T-helper 2 cell treated with Interferon-gamma antibody and Interleukin-4, amounts not matched to agents 5 μg/mL and 100 μg/mL, for 36 hours (primary cell): ENCODE results near the gene RPL35.

Experiments used
- DNase-seq: peaks from one replicate; pipeline ENCODE4 v3.0.0; 2021; ENCODE audit warnings: low spot score
- H3K27ac Mint-ChIP-seq: one replicate; pipeline ENCODE4 v1.8.0; 2021; ENCODE audit warnings: mild to moderate bottlenecking, mixed read lengths
- H3K27me3 Mint-ChIP-seq: one replicate; pipeline ENCODE4 v1.8.0; 2021; ENCODE audit warnings: low read depth, mixed read lengths
- H3K36me3 Mint-ChIP-seq: one replicate; pipeline ENCODE4 v1.8.0; 2021; ENCODE audit warnings: low read depth, mixed read lengths
- H3K4me1 Mint-ChIP-seq: one replicate; pipeline ENCODE4 v1.8.0; 2021; ENCODE audit warnings: low read depth, mixed read lengths
- H3K4me3 Mint-ChIP-seq: one replicate; pipeline ENCODE4 v1.8.0; 2022; ENCODE audit warnings: mild to moderate bottlenecking, moderate library complexity, mixed read lengths
- H3K9me3 Mint-ChIP-seq: one replicate; pipeline ENCODE4 v1.8.0; 2021; ENCODE audit warnings: mixed read lengths

The RPL35 gene

GRCh38 chr9:124884376-124884775, 22.6 kb upstream of the RPL35 start:
- DNase-seq, result no peak
- Mint-ChIP-seq H3K4me3 (no peak overlapping the region), H3K27ac (no peak overlapping the region), H3K4me1 (no peaks in the 10 kb centered on the region), H3K27me3 (no peaks in the 10 kb centered on the region), H3K9me3 (no peaks in the 10 kb centered on the region), H3K36me3 (peaks cover 18% of the 10 kb centered on the region)

- no peaks in the 10 kb centered on the region for H3K9me3 Mint-ChIP-seq
Measured at GRCh38 chr9:124882231-124882630, 20.5 kb upstream of the RPL35 start.

DNA sequence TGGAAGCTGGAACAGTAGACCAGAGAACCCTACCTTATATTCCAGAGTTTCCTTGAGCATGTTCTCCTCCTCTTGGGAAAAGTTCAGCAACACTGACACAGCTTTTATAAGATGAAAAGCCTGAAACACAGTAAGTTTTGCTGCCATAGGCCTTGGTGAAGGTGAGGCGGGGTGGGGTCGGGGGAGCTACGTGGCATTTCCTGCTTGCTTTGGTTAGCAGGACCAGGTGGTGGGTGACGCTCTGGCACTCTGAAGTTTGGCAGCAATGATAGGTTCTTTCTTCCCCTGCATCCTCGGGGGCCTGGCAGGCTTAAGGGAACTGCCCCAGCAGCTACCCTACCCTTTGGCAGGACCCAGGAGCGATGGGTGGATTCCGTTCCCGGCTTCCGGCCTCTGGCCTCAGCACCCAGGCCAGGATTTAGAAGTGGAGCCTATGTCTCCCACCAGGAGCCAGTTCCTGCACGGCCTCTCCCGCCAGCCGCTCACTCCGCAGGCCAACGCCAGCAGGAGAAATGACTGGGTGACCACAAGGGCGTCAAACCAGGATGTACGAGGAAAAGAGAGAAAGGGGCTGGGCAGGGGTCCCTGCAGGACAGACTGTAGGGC, 19.5 kb upstream of the RPL35 start:
- H3K36me3 Mint-ChIP-seq, result peaks cover 38% of the 10 kb centered on the region
- H3K4me1 Mint-ChIP-seq, result no peaks in the 10 kb centered on the region
- no peaks in the 10 kb centered on the region for H3K27me3 Mint-ChIP-seq
- no peak overlapping the region for H3K27ac Mint-ChIP-seq
- H3K9me3 Mint-ChIP-seq, result no peaks in the 10 kb centered on the region
- no peak for DNase-seq
- H3K4me3 Mint-ChIP-seq, result no peak overlapping the region

More at GRCh38 chr9:124882231-124882630, 20.5 kb upstream of the RPL35 start:
- no peaks in the 10 kb centered on the region for H3K4me1 Mint-ChIP-seq
- H3K4me3 Mint-ChIP-seq, result no peak overlapping the region
- no peaks in the 10 kb centered on the region for H3K27me3 Mint-ChIP-seq
- H3K27ac Mint-ChIP-seq, result no peak overlapping the region
- DNase-seq, result no peak
- H3K36me3 Mint-ChIP-seq, result peaks cover 35% of the 10 kb centered on the region

GRCh38 chr9:124880501-124880900, 18.7 kb upstream of the RPL35 start:
- Mint-ChIP-seq H3K9me3 (no peaks in the 10 kb centered on the region), H3K4me3 (no peak overlapping the region), H3K27ac (no peak overlapping the region), H3K36me3 (peaks cover 36% of the 10 kb centered on the region), H3K27me3 (no peaks in the 10 kb centered on the region), H3K4me1 (no peaks in the 10 kb centered on the region)
- no peak for DNase-seq

GRCh38 chr9:124879226-124879625, 17.5 kb upstream of the RPL35 start:
- peaks cover 43% of the 10 kb centered on the region for H3K36me3 Mint-ChIP-seq
- H3K9me3 Mint-ChIP-seq, result no peaks in the 10 kb centered on the region
- no peak overlapping the region for H3K27ac Mint-ChIP-seq
- H3K4me3 Mint-ChIP-seq, result no peak overlapping the region
- DNase-seq, result no peak
- H3K27me3 Mint-ChIP-seq, result no peaks in the 10 kb centered on the region
- H3K4me1 Mint-ChIP-seq, result no peaks in the 10 kb centered on the region

DNA sequence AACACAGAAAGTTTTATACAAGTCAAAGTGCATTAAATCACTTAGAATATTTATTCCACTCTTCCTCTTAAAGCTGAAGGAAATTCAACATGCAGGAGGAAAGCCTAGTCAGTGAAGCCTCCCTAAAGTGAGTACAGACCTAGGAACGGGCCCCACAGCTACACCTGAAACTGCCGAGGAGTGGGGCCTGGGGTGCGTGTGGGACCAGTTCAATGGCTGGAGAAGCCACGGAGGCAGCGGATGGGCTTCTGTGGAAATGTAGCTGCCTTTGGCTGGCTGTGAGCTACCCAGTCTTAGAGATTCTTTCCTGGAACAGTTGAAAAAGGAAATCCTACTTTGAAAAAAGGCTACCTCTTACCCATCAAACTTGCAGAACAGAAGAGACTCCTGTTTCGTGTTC, 16.8 kb upstream of the RPL35 start:
- Mint-ChIP-seq H3K36me3 (peaks cover 43% of the 10 kb centered on the region), H3K4me1 (peaks cover 2% of the 10 kb centered on the region), H3K9me3 (no peaks in the 10 kb centered on the region), H3K4me3 (no peak overlapping the region), H3K27me3 (no peaks in the 10 kb centered on the region), H3K27ac (no peak overlapping the region)
- no peak for DNase-seq

- H3K27ac Mint-ChIP-seq, result no peak overlapping the region
- no peaks in the 10 kb centered on the region for H3K9me3 Mint-ChIP-seq
- peaks cover 48% of the 10 kb centered on the region for H3K36me3 Mint-ChIP-seq
- H3K4me1 Mint-ChIP-seq, result peaks cover 4% of the 10 kb centered on the region
- no peak for DNase-seq
- H3K4me3 Mint-ChIP-seq, result no peak overlapping the region
- H3K27me3 Mint-ChIP-seq, result no peaks in the 10 kb centered on the region
Measured at GRCh38 chr9:124878021-124878420, 16.3 kb upstream of the RPL35 start.

- H3K4me1 Mint-ChIP-seq, result peaks cover 8% of the 10 kb centered on the region
- H3K27me3 Mint-ChIP-seq, result no peaks in the 10 kb centered on the region
- peak overlapping the region; percentile 6 for H3K27ac Mint-ChIP-seq
- no peak for DNase-seq
- H3K9me3 Mint-ChIP-seq, result no peaks in the 10 kb centered on the region
- H3K4me3 Mint-ChIP-seq, result no peak overlapping the region
- H3K36me3 Mint-ChIP-seq, result peaks cover 52% of the 10 kb centered on the region
Measured at GRCh38 chr9:124877021-124877782, 15.4 kb upstream of the RPL35 start.

GRCh38 chr9:124875501-124875900, 13.7 kb upstream of the RPL35 start:
- H3K4me1 Mint-ChIP-seq, result peaks cover 22% of the 10 kb centered on the region

GRCh38 chr9:124873664-124874063, 11.9 kb upstream of the RPL35 start:
- Mint-ChIP-seq H3K4me3 (no peak overlapping the region), H3K9me3 (no peaks in the 10 kb centered on the region), H3K4me1 (peaks cover 25% of the 10 kb centered on the region), H3K27ac (no peak overlapping the region), H3K36me3 (peaks cover 65% of the 10 kb centered on the region), H3K27me3 (no peaks in the 10 kb centered on the region)
- no peak for DNase-seq

More at GRCh38 chr9:124875501-124875900, 13.7 kb upstream of the RPL35 start:
- Mint-ChIP-seq H3K4me3 (no peak overlapping the region), H3K9me3 (no peaks in the 10 kb centered on the region), H3K27me3 (no peaks in the 10 kb centered on the region), H3K27ac (no peak overlapping the region), H3K36me3 (peaks cover 67% of the 10 kb centered on the region)
- no peak for DNase-seq

DNA sequence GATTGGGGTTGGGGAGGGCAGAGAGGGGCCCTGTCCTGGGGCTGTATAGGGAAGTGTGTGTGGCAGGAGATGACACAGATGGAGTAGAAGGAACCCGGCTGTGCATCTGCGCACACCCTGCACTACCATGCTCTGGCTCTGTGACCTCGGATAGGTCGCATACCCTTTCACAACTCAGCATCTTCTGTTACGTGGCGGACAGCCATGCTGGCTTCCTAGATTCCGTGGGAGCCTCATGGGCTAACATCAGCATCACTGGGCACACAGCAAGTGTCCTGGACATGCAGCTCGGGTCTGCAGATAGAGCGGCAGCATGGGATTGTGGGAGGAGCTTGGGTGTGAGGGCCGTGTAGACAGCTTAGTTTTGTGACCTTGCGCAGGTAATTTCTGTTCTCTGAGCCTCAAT, 9.4 kb upstream of the RPL35 start:
- peaks cover 36% of the 10 kb centered on the region for H3K4me1 Mint-ChIP-seq
- DNase-seq, result no peak
- no peaks in the 10 kb centered on the region for H3K27me3 Mint-ChIP-seq
- H3K4me3 Mint-ChIP-seq, result peak overlapping the region; percentile 89
- H3K36me3 Mint-ChIP-seq, result peaks cover 53% of the 10 kb centered on the region
- H3K9me3 Mint-ChIP-seq, result no peaks in the 10 kb centered on the region
- H3K27ac Mint-ChIP-seq, result peak overlapping the region; percentile 93

- Mint-ChIP-seq H3K27ac (peak overlapping the region; percentile 93), H3K9me3 (no peaks in the 10 kb centered on the region), H3K4me3 (peak overlapping the region; percentile 89), H3K4me1 (peaks cover 36% of the 10 kb centered on the region), H3K27me3 (no peaks in the 10 kb centered on the region), H3K36me3 (peaks cover 49% of the 10 kb centered on the region)
- DNase-seq, result no peak
Measured at GRCh38 chr9:124870723-124871122, 9.0 kb upstream of the RPL35 start.

DNA sequence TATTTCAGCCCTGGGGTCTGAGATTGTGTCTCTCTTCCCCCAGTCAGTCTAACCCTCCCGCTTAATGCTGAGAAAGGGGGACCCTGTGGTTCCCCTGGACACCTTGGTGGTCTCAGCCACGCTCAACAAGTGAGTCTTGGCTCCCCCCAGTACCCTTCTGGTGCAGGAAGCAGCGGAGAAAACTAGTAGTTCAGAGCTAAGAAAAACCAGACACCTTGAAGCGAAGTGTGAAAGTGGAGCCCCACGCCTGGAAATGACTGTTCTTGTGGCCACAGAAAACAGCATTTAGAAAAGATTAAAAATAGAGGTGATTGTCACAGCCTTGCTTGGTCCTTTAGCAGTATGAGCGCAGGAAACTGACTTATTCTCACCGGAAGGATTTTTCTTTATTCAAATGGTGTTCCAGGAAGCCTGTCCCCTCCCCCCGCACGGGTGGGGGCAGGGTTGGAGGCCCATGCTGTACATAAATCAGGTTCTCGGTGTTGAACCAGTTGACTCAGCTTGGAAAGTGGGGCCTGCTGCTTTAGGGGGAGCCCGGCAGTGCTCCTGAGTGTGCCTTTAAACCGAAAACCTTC, 8.3 kb upstream of the RPL35 start:
- no peaks in the 10 kb centered on the region for H3K27me3 Mint-ChIP-seq
- peak overlapping the region; percentile 89 for H3K4me3 Mint-ChIP-seq
- peak; percentile 90 for DNase-seq
- peaks cover 36% of the 10 kb centered on the region for H3K4me1 Mint-ChIP-seq
- peaks cover 43% of the 10 kb centered on the region for H3K36me3 Mint-ChIP-seq
- H3K27ac Mint-ChIP-seq, result peak overlapping the region; percentile 93
- H3K9me3 Mint-ChIP-seq, result no peaks in the 10 kb centered on the region

DNA sequence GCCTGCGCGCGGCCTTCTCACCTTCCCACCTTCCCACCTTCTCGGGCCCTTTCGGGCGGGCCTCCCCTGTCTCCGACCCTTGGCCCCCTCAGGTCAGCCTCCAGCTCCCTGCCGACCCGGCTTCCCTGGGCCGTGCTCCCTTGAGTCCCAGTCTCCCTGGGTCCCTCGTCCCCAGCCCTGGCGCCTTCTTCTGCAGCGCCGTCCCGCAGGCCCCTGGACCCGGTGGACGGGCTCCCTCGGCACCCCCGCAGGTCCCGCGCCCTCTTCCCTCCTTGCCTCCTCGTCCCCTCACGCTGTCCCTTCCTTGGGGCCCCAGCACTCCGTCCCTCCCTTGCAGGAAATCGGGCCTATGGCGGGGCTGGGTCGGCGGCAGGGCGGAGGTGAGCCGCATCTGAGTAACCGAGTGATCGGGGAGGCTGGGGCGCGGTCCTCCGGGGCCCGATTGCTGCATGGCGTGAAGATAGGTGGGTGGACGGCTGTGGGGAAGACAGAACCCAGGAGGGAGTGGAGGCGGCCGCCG, 7.8 kb upstream of the RPL35 start:
- peak overlapping the region; percentile 89 for H3K4me3 Mint-ChIP-seq
- H3K9me3 Mint-ChIP-seq, result no peaks in the 10 kb centered on the region
- peaks cover 37% of the 10 kb centered on the region for H3K36me3 Mint-ChIP-seq
- peaks cover 36% of the 10 kb centered on the region for H3K4me1 Mint-ChIP-seq
- DNase-seq, result peak; percentile 42
- H3K27ac Mint-ChIP-seq, result peak overlapping the region; percentile 93
- H3K27me3 Mint-ChIP-seq, result no peaks in the 10 kb centered on the region
